Vagina (tissue), 2 donors: ENCODE data around the gene CGGBP1.

Experiments used
- POLR2A ChIP-seq, 2 donors: fragments of 450-650 bp; IDR thresholded peaks; one replicate each; pipeline ENCODE4 v1.6.1; 2017; ENCODE audit warnings: antibody characterized with exemption in 2 of 2, mild to moderate bottlenecking in 2 of 2, moderate library complexity in 2 of 2
- POLR2AphosphoS5 ChIP-seq, 2 donors: sonication (generic); formaldehyde crosslinking; IDR thresholded peaks; one replicate each; pipeline ENCODE4 v1.9.0; 2017; ENCODE audit warnings: antibody characterized with exemption in 2 of 2, mild to moderate bottlenecking in 2 of 2, low read depth in 1 of 2; ENCODE audit not compliant: insufficient read depth in 1 of 2
- TF ChIP-seq, protein P1 (sequence below), 3 experiments: fragments of 450-650 bp in 2 of 3; fragments of 200-600 bp in 1 of 3; sonication (generic) in 1 of 3; IDR thresholded peaks; one replicate each; pipeline ENCODE4 v1.5.1; 2017 to 2019; ENCODE audit warnings: antibody characterized with exemption in 3 of 3, mild to moderate bottlenecking in 2 of 3, moderate library complexity in 2 of 3

DNA sequence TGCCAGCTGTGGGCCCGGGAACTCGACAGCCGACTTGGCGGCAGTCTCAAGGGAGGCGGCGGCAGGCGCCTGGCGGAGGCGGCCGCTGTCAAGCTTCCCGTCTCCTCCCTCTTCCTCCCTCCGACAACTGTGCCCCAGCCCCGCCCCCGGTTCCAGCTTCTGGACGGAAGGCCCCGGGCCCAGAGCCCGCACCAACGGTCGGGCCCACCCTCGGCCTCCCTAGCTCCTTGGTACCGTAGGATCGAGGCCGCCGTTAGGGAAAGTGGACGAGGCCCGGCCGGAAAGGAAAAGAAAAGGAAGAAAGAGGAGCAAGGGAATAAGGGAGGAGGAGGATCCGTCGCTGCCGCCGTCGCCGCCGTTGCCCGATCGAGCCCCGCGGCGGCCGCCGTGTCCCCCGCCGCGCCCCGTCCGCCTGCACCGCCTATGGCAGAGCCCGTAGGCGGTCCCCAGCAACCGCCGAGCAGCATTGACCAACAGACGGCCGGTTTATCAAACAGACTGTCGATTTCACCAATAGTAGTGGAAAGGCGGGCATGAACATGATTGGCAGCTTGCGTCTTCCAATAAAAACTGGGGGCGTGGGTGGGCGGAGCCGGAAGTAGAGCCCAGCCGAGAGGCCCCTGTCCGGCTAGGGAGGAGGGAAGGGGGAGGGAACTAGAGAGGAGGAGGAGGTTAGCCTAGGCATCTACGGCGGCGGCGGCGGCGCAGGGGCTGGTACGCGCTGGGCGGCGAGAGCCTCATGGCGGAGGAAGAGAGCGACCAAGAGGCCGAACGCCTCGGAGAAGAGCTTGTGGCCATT, at the start of gene CGGBP1, which contains the start of gene ZNF654:
- TF ChIP-seq, protein P1, sequence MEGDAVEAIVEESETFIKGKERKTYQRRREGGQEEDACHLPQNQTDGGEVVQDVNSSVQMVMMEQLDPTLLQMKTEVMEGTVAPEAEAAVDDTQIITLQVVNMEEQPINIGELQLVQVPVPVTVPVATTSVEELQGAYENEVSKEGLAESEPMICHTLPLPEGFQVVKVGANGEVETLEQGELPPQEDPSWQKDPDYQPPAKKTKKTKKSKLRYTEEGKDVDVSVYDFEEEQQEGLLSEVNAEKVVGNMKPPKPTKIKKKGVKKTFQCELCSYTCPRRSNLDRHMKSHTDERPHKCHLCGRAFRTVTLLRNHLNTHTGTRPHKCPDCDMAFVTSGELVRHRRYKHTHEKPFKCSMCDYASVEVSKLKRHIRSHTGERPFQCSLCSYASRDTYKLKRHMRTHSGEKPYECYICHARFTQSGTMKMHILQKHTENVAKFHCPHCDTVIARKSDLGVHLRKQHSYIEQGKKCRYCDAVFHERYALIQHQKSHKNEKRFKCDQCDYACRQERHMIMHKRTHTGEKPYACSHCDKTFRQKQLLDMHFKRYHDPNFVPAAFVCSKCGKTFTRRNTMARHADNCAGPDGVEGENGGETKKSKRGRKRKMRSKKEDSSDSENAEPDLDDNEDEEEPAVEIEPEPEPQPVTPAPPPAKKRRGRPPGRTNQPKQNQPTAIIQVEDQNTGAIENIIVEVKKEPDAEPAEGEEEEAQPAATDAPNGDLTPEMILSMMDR (IDR thresholded peaks at IDR 0.05), result no peak
- peak in 1 of 2 donors; percentile 72 for TF ChIP-seq POLR2A (IDR thresholded peaks at IDR 0.05)
- TF ChIP-seq POLR2AphosphoS5 (IDR thresholded peaks at IDR 0.05; ENCODE audit: insufficient read depth in 1 of 2, low read depth in 1 of 2), result peak; percentile 82 to 98
